Mesenchymal stem cell (in vitro differentiated cells and primary cell): ENCODE data around the gene LIPC.

Source experiments
- DNase-seq: peaks from one replicate; pipeline ENCODE4 v3.0.0-alpha.2; 2013
- H2AFZ ChIP-seq: one replicate; pipeline ENCODE4 v1.6.1; 2013; ENCODE audit warnings: low read depth, mild to moderate bottlenecking, control low read depth, inconsistent platforms, low read length, moderate library complexity
- H2AK5ac ChIP-seq: 2 replicates; pipeline ENCODE4 v1.6.1; 2013; ENCODE audit warnings: low read length, moderate library complexity, mild to moderate bottlenecking, inconsistent platforms; ENCODE audit not compliant: severe bottlenecking
- H2BK120ac ChIP-seq: one replicate; pipeline ENCODE4 v1.6.1; 2013; ENCODE audit warnings: low read depth, mild to moderate bottlenecking, inconsistent platforms, low read length, moderate library complexity
- H2BK12ac ChIP-seq, 2 experiments: one replicate each; pipeline ENCODE4 v1.6.1; 2013; ENCODE audit warnings: inconsistent platforms in 2 of 2, low read length in 2 of 2, mild to moderate bottlenecking in 2 of 2, moderate library complexity in 2 of 2, control low read depth in 1 of 2
- H2BK15ac ChIP-seq: one replicate; pipeline ENCODE4 v1.6.1; 2013; ENCODE audit warnings: mild to moderate bottlenecking, low read depth, inconsistent platforms; ENCODE audit not compliant: poor library complexity, severe bottlenecking
- H2BK5ac ChIP-seq: 2 replicates; pipeline ENCODE4 v1.6.1; 2013; ENCODE audit warnings: low read depth, mild to moderate bottlenecking, low read length, control low read depth, inconsistent platforms; ENCODE audit not compliant: poor library complexity, severe bottlenecking
- H3K14ac ChIP-seq, 2 experiments: one replicate each; pipeline ENCODE4 v1.6.1; 2013; ENCODE audit warnings: inconsistent platforms in 2 of 2, low read length in 2 of 2, control low read depth in 1 of 2, mild to moderate bottlenecking in 1 of 2, moderate library complexity in 1 of 2
- H3K18ac ChIP-seq, 2 experiments: one replicate each; pipeline ENCODE4 v1.6.1; 2013; ENCODE audit warnings: inconsistent platforms in 2 of 2, low read length in 2 of 2, control low read depth in 1 of 2, low read depth in 1 of 2, mild to moderate bottlenecking in 1 of 2
- H3K23ac ChIP-seq, 2 experiments: one replicate each; pipeline ENCODE4 v1.6.1; 2013; ENCODE audit warnings: inconsistent platforms in 2 of 2, low read length in 2 of 2, mild to moderate bottlenecking in 2 of 2, moderate library complexity in 2 of 2, control low read depth in 1 of 2
- H3K27ac ChIP-seq: 2 replicates; pipeline ENCODE4 v1.5.1; 2013; ENCODE audit warnings: mild to moderate bottlenecking, moderate library complexity, low read length, control low read depth, inconsistent platforms; ENCODE audit not compliant: poor library complexity, severe bottlenecking
- H3K27me3 ChIP-seq, 2 experiments: 2 replicates each; pipeline versions ENCODE4 v1.6.1 to v1.7.0; 2013; ENCODE audit warnings: low read length in 2 of 2, mild to moderate bottlenecking in 2 of 2, moderate library complexity in 2 of 2, control low read depth in 1 of 2, inconsistent platforms in 1 of 2; ENCODE audit not compliant: control insufficient read depth in 1 of 2, insufficient read depth in 1 of 2
- H3K36me3 ChIP-seq, 2 experiments: 2 replicates each; pipeline versions ENCODE4 v1.6.1 to v1.7.0; 2013; ENCODE audit warnings: low read length in 2 of 2, control low read depth in 1 of 2, inconsistent platforms in 1 of 2, low read depth in 1 of 2, mild to moderate bottlenecking in 1 of 2; ENCODE audit not compliant: insufficient read depth in 2 of 2, control insufficient read depth in 1 of 2
- H3K4ac ChIP-seq, 2 experiments: one replicate each; pipeline ENCODE4 v1.6.1; 2013; ENCODE audit warnings: inconsistent platforms in 2 of 2, low read length in 2 of 2, mild to moderate bottlenecking in 2 of 2, moderate library complexity in 2 of 2, control low read depth in 1 of 2, low read depth in 1 of 2
- H3K4me1 ChIP-seq: 2 replicates; pipeline ENCODE4 v1.6.1; 2013; ENCODE audit warnings: low read depth, low read length, control low read depth; ENCODE audit not compliant: control insufficient read depth, insufficient read depth
- H3K4me2 ChIP-seq: 2 replicates; pipeline ENCODE4 v1.6.1; 2013; ENCODE audit warnings: low read length, mild to moderate bottlenecking, inconsistent platforms; ENCODE audit not compliant: poor library complexity, severe bottlenecking
- H3K4me3 ChIP-seq, 2 experiments: 2 replicates each; pipeline versions ENCODE4 v1.5.1 to v1.7.0; 2013; ENCODE audit warnings: low read length in 2 of 2, mild to moderate bottlenecking in 2 of 2, control low read depth in 1 of 2, low read depth in 1 of 2; ENCODE audit not compliant: insufficient read depth in 1 of 2
- H3K79me1 ChIP-seq: replicated peaks from 2 replicates; pipeline ENCODE4 v1.6.1; 2013; ENCODE audit warnings: mild to moderate bottlenecking, control low read depth, low read length, inconsistent platforms; ENCODE audit not compliant: poor library complexity, severe bottlenecking
- H3K9ac ChIP-seq: 2 replicates; pipeline ENCODE4 v1.7.0; 2013; ENCODE audit warnings: mild to moderate bottlenecking, low read length, moderate library complexity
- H3K9me3 ChIP-seq: 2 replicates; pipeline ENCODE4 v1.7.0; 2013; ENCODE audit warnings: mild to moderate bottlenecking, low read length; ENCODE audit not compliant: control insufficient read depth
- H4K8ac ChIP-seq: one replicate; pipeline ENCODE4 v1.6.1; 2013; ENCODE audit warnings: inconsistent platforms, mild to moderate bottlenecking, low read length, moderate library complexity
- H4K91ac ChIP-seq: one replicate; pipeline ENCODE4 v1.6.1; 2013; ENCODE audit warnings: mild to moderate bottlenecking, low read length, inconsistent platforms
- WGBS: methylation state at CpG from one replicate; pipeline ENCODE4 v1.1.7; 2013; ENCODE audit warnings: mixed read lengths; 5-methylcytosine and 5-hydroxymethylcytosine counted together

Gene LIPC

DNA sequence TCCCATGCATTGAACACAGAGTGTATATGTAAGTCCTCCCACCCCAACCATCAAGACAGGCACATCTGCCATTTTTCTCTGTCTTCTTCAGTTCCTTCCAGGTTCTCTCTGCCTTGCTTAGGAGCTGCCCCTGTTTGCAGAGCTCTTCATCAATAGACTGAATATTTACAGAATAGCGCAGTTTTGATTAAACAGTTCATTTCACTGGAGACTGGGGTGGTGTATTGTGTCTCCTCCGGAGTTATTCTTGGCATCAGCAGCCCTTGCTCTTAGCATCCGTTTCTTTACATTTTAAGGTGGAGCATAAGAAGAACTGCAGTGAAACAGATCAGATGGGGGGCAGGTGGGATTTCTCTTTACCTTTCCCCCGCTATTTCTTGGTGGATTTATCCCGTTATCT is 87.7 kb downstream of the LIPC start:
- peaks cover 6% of the 10 kb centered on the region for H3K9me3 ChIP-seq
- no peaks in the 10 kb centered on the region for H3K36me3 ChIP-seq
- 97% methylated on average over 4 of the region's 5 CpGs for WGBS
- H3K4ac ChIP-seq: no peak overlapping the region
- H3K14ac ChIP-seq: no peak overlapping the region
- peak overlapping the region in 1 of 2 experiments; percentile 16 for H3K18ac ChIP-seq
- H3K4me3 ChIP-seq: no peak overlapping the region
- H3K4me2 ChIP-seq: no peak overlapping the region
- H3K9ac ChIP-seq: no peak overlapping the region
- H3K4me1 ChIP-seq: peaks cover 25% of the 10 kb centered on the region
- H3K27me3 ChIP-seq: no peaks in the 10 kb centered on the region
- no peak for DNase-seq
- no peak overlapping the region for H2BK12ac ChIP-seq
- H2BK120ac ChIP-seq: no peak overlapping the region
- no peak overlapping the region for H4K8ac ChIP-seq
- H2BK15ac ChIP-seq: no peak overlapping the region
- no peak overlapping the region for H2BK5ac ChIP-seq
- H3K79me1 ChIP-seq: no peaks in the 10 kb centered on the region
- H2AK5ac ChIP-seq: peak overlapping the region; percentile 49
- peak overlapping the region; percentile 30 for H4K91ac ChIP-seq
- H2AFZ ChIP-seq: no peak overlapping the region
- no peak overlapping the region for H3K23ac ChIP-seq
- H3K27ac ChIP-seq: no peak overlapping the region

DNA sequence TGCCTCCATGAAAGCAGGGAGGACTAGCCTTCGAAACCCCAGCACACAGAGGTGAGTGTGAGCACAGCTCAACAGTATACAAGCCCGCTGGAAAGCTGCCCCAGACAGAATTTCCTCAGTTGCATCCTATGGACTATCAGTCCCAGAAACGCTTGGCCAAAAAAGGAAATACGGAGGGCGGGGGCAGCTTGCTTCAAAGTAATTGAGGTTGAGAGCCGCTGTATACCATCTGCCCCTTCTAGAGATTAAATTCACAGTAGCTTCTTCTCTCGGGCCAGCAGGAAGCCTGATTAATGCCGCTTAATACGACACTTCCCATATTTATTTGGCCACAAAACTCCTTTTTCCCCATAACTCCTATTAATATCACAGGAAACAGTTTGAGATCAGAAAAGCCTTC is 88.7 kb downstream of the LIPC start:
- peaks cover 25% of the 10 kb centered on the region for H3K4me1 ChIP-seq
- no peaks in the 10 kb centered on the region for H3K27me3 ChIP-seq
- H3K36me3 ChIP-seq: no peaks in the 10 kb centered on the region
- no peak for DNase-seq
- no peak overlapping the region for H3K4me3 ChIP-seq
- no peaks in the 10 kb centered on the region for H3K9me3 ChIP-seq
- H2AFZ ChIP-seq: no peak overlapping the region
- no peak overlapping the region for H3K9ac ChIP-seq
- H2AK5ac ChIP-seq: peak overlapping the region; percentile 85
- no peak overlapping the region for H3K4me2 ChIP-seq
- H3K18ac ChIP-seq: peak overlapping the region in 1 of 2 experiments; percentile 41
- no peak overlapping the region for H3K27ac ChIP-seq
- peak overlapping the region; percentile 64 for H2BK120ac ChIP-seq
- peak overlapping the region in 1 of 2 experiments; percentile 25 for H3K4ac ChIP-seq
- peak overlapping the region; percentile 50 for H4K91ac ChIP-seq
- no peak overlapping the region for H2BK5ac ChIP-seq
- no peak overlapping the region for H3K14ac ChIP-seq
- no peaks in the 10 kb centered on the region for H3K79me1 ChIP-seq
- 95% methylated on average over 9 of the region's 9 CpGs for WGBS
- H2BK15ac ChIP-seq: no peak overlapping the region
- peak overlapping the region; percentile 38 to 45 for H2BK12ac ChIP-seq
- no peak overlapping the region for H4K8ac ChIP-seq
- no peak overlapping the region for H3K23ac ChIP-seq

DNA sequence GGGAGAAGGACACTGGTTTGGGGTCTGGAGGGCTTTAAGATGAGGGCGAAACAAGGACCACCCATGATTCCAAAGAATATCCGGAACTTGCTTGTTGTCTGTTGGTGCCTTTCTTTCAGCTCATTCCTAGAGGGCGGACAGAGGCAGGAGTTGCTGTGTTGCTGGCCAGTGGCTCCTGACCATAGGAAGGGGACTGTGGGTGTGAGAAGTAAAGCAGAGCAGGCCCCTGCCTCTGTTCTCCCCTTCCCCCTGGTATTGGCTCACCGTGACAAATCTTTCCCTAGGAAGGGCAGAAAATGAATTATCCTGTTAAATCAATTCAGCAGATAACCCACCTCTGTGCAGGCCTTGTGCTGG is 89.1 kb downstream of the LIPC start:
- no peaks in the 10 kb centered on the region for H3K27me3 ChIP-seq
- no peaks in the 10 kb centered on the region for H3K36me3 ChIP-seq
- no peaks in the 10 kb centered on the region for H3K79me1 ChIP-seq
- no peak overlapping the region for H3K4me3 ChIP-seq
- H2BK5ac ChIP-seq: peak overlapping the region; percentile 19
- H3K23ac ChIP-seq: no peak overlapping the region
- no peaks in the 10 kb centered on the region for H3K9me3 ChIP-seq
- no peak overlapping the region for H3K9ac ChIP-seq
- H2BK12ac ChIP-seq: peak overlapping the region in 1 of 2 experiments; percentile 45
- H4K91ac ChIP-seq: peak overlapping the region; percentile 20
- no peak for DNase-seq
- peak overlapping the region; percentile 49 for H2AK5ac ChIP-seq
- no peak overlapping the region for H3K4ac ChIP-seq
- no peak overlapping the region for H2AFZ ChIP-seq
- H2BK120ac ChIP-seq: no peak overlapping the region
- H3K27ac ChIP-seq: peak overlapping the region; percentile 51
- WGBS: 86% methylated on average over 4 of the region's 4 CpGs
- H3K4me2 ChIP-seq: no peak overlapping the region
- peak overlapping the region; percentile 92 for H4K8ac ChIP-seq
- H2BK15ac ChIP-seq: no peak overlapping the region
- peaks cover 25% of the 10 kb centered on the region for H3K4me1 ChIP-seq
- H3K14ac ChIP-seq: no peak overlapping the region
- peak overlapping the region; percentile 1 to 59 for H3K18ac ChIP-seq

DNA sequence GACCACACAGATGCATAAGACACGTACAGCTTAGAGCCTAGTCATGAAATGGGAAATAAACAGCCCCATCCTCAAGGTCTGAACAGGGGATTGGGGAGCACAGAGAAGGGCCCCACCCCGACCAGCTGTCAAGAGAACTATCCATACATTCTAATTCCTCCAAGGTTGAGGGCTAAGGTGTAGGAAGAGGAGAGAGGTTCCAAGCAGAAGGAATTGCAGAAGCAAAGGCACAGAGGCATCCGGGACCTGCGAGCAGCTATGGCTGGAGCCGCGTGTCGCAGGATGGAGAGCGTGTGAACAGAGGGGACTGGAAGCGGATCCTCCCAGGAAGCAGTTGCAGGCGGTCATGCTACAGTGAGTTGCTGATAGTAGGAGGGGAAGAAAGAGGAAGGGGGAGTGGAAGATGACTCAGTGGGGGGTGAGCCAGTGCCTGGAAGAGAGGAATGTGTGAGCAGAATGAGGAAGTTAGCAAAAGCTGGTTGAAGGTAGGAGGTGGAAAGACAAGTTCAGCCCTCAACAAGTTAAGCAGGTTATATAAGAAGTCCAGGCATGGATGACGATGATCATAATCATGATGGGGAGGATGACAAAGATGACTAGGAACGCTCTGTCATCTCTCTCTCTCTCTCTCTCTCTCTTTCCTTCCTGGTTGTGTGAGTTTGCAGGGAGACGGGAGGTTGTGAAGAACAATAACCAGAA is 89.7 kb downstream of the LIPC start:
- Histone ChIP-seq H2BK5ac (peak overlapping the region; percentile 19), H3K9me3 (no peaks in the 10 kb centered on the region), H3K14ac (no peak overlapping the region), H2AFZ (no peak overlapping the region), H3K4me3 (no peak overlapping the region), H2BK120ac (no peak overlapping the region), H3K4ac (peak overlapping the region; percentile 36 to 37), H3K27me3 (no peaks in the 10 kb centered on the region), H3K79me1 (no peaks in the 10 kb centered on the region), H2AK5ac (peak overlapping the region; percentile 77), H3K27ac (peak overlapping the region; percentile 51), H3K18ac (peak overlapping the region; percentile 44 to 59), H4K91ac (peak overlapping the region; percentile 48), H3K23ac (no peak overlapping the region), H2BK15ac (no peak overlapping the region), H2BK12ac (peak overlapping the region; percentile 11 to 82), H3K4me2 (no peak overlapping the region), H3K4me1 (peaks cover 28% of the 10 kb centered on the region), H3K9ac (no peak overlapping the region), H4K8ac (peak overlapping the region; percentile 92), H3K36me3 (no peaks in the 10 kb centered on the region)
- DNase-seq: peak; percentile 91
- 26% methylated on average over 11 of the region's 13 CpGs for WGBS
